Measurements from ENCODE around the gene SYCE3. TPM values are rescaled to one million over a fixed set of nuclear protein-coding genes. Genes with fewer than 3 reads are reported as not detected.

SYCE3 gene
- total and polyA plus RNA-seq, 2 donors (not counting 3 experiments of a cell fraction or from before 2014, with no cell fraction given), result not detected

DNA sequence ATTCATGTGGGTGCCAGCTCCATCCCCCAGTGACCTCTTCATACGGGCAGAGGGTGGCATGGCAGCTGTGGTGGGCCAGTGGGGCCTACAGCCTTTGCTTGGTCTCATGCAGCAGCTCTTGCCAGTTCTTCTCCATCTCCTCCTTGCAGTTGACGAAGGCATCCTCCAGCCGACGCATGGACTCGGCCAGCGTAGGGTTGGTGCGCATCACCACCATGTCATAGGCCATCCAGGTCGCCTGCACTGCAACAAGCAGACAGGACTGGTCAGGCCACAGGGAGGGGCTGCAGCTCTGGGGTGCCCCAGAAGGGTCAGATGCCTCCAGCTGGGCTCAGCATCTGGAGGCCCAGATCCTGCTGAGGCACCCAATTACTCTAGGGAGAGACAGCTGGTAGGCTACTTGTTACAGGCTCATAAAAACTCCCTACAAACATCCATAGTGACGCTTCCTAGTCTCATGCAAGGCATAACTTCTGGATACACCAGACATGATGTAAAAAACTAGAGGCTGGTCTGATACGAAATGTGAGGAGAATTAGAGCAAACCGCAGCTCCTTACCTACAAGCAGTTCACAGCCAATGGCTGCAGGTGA lies 11.5 kb downstream of the SYCE3 start:
- Histone ChIP-seq H3K79me2 (ENCODE audit: control insufficient read depth, insufficient read depth, low read length) (no peaks in the 10 kb centered on the region), H3K27ac (ENCODE audit: insufficient read depth, low read depth, low read length) (no peak overlapping the region), H3K4me1 (ENCODE audit: control insufficient read depth, extremely low read depth, insufficient read depth, low read length) (no peaks in the 10 kb centered on the region), H3K9ac (replicated peaks; ENCODE audit: extremely low read depth, insufficient read depth, low read length) (no peak overlapping the region), H4K20me1 (replicated peaks; ENCODE audit: control insufficient read depth, extremely low read depth, insufficient read depth, low read length) (no peaks in the 10 kb centered on the region), H2AFZ (ENCODE audit: low read depth, low read length) (no peak overlapping the region), H3K27me3 (ENCODE audit: control insufficient read depth in 2 of 2, insufficient read depth in 2 of 2, low read length in 2 of 2) (peaks cover 27 to 36% of the 10 kb centered on the region in 2 experiments), H3K4me2 (ENCODE audit: insufficient read depth, low read length) (no peak overlapping the region), H3K36me3 (ENCODE audit: control insufficient read depth in 2 of 2, extremely low read depth in 1 of 2, insufficient read depth in 2 of 2, low read length in 2 of 2) (no peaks in the 10 kb centered on the region), H3K9me3 (replicated peaks; ENCODE audit: control insufficient read depth, insufficient read depth, low read length) (no peaks in the 10 kb centered on the region), H3K4me3 (replicated peaks in 1 of 3; ENCODE audit: insufficient read depth in 1 of 3, low read depth in 1 of 3, low read length in 3 of 3) (no peak overlapping the region), H3K9me1 (replicated peaks; ENCODE audit: control insufficient read depth, extremely low read depth, insufficient read depth, low read length) (no peaks in the 10 kb centered on the region)
- no TSS peak for BruUV-seq (replicated peaks)
- ChIA-PET POLR2A (no interaction called here), CTCF (interaction anchor here (0.6 to 2.8 kb wide), 4 partner anchors 8 to 26 kb away, joined by 3 to 11 read pairs (median 6); partner anchors contain the start of genes SCO2 and SYCE3)
- dilution Hi-C loops (cut with MboI; ENCODE audit: extremely low pct_ligation_motif_present, low sequenced_read_pairs) (no loop called here), intact Hi-C loops (cut with micrococcal nuclease) (no loop called here)
- TF ChIP-seq EZH2 (IDR thresholded peaks at IDR 0.05; ENCODE audit: borderline replicate concordance, low read depth, low read length, severe bottlenecking), result no peak
- TF ChIP-seq GATA2 (IDR thresholded peaks at IDR 0.05; ENCODE audit: insufficient read depth, insufficient read length, low read depth, low read length), result no peak
- TF ChIP-seq POLR2AphosphoS5 (IDR thresholded peaks at IDR 0.05; ENCODE audit: insufficient read depth, low read depth, low read length), result no peak
- FAIRE-seq (no peak), DNase-seq (ENCODE audit: low read depth, low spot score) (no peak)

DNA sequence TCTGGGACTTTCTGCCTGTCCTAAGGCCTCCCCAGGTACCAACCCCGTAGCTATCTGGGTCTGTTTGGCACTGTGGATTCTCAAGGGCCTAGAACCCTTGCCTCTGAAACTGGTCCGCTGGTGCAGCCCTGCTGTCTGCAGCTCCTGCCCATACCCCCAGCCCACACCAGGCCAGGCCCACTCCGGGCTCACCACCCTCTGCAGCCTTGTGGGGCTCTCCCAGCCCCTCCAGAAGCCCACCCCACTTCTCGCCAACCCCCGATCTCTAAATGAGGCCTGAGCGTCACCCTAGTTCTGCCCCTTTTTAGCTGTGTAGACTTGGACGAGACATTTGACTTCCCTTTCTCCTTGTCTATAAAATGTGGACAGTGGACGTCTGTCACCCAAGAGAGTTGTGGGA lies 12.3 kb downstream of the SYCE3 start:
- DNase-seq (ENCODE audit: low read depth, low spot score) (no peak), FAIRE-seq (no peak)
- Histone ChIP-seq H3K27me3 (ENCODE audit: control insufficient read depth in 2 of 2, insufficient read depth in 2 of 2, low read length in 2 of 2) (peaks cover 27 to 43% of the 10 kb centered on the region in 2 experiments), H3K9me1 (replicated peaks; ENCODE audit: control insufficient read depth, extremely low read depth, insufficient read depth, low read length) (no peaks in the 10 kb centered on the region), H3K9ac (replicated peaks; ENCODE audit: extremely low read depth, insufficient read depth, low read length) (no peak overlapping the region), H4K20me1 (replicated peaks; ENCODE audit: control insufficient read depth, extremely low read depth, insufficient read depth, low read length) (no peaks in the 10 kb centered on the region), H3K27ac (ENCODE audit: insufficient read depth, low read depth, low read length) (no peak overlapping the region), H3K4me1 (ENCODE audit: control insufficient read depth, extremely low read depth, insufficient read depth, low read length) (no peaks in the 10 kb centered on the region), H2AFZ (ENCODE audit: low read depth, low read length) (no peak overlapping the region), H3K79me2 (ENCODE audit: control insufficient read depth, insufficient read depth, low read length) (no peaks in the 10 kb centered on the region), H3K4me2 (ENCODE audit: insufficient read depth, low read length) (no peak overlapping the region), H3K9me3 (replicated peaks; ENCODE audit: control insufficient read depth, insufficient read depth, low read length) (no peaks in the 10 kb centered on the region), H3K36me3 (ENCODE audit: control insufficient read depth in 2 of 2, extremely low read depth in 1 of 2, insufficient read depth in 2 of 2, low read length in 2 of 2) (no peaks in the 10 kb centered on the region), H3K4me3 (replicated peaks in 1 of 3; ENCODE audit: insufficient read depth in 1 of 3, low read depth in 1 of 3, low read length in 3 of 3) (no peak overlapping the region)
- CTCF ChIA-PET, result interaction anchor here (1.1 to 2.8 kb wide), 3 partner anchors 9 to 25 kb away, joined by 3 to 11 read pairs (median 8); partner anchors contain the start of genes SCO2 and SYCE3
- dilution Hi-C loops (cut with MboI; ENCODE audit: extremely low pct_ligation_motif_present, low sequenced_read_pairs), result no loop called here
- intact Hi-C loops (cut with micrococcal nuclease), result no loop called here
- POLR2A ChIA-PET, result no interaction called here
- no TSS peak for BruUV-seq (replicated peaks)
- TF ChIP-seq POLR2A (IDR thresholded peaks at IDR 0.05; ENCODE audit: low read depth, low read length), result no peak
- TF ChIP-seq, protein P1, sequence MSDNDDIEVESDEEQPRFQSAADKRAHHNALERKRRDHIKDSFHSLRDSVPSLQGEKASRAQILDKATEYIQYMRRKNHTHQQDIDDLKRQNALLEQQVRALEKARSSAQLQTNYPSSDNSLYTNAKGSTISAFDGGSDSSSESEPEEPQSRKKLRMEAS (IDR thresholded peaks at IDR 0.05; ENCODE audit: insufficient read depth, insufficient read length), result no peak
- TF ChIP-seq JUN (IDR thresholded peaks at IDR 0.05; ENCODE audit: borderline replicate concordance, insufficient read depth, insufficient read length, low read depth), result no peak
- TF ChIP-seq EZH2 (IDR thresholded peaks at IDR 0.05; ENCODE audit: borderline replicate concordance, low read depth, low read length, severe bottlenecking), result no peak
- no peak for TF ChIP-seq GATA2 (IDR thresholded peaks at IDR 0.05; ENCODE audit: insufficient read depth, insufficient read length, low read depth, low read length)
- no peak for TF ChIP-seq MYC (IDR thresholded peaks at IDR 0.05; ENCODE audit: low read depth, low read length)
- TF ChIP-seq, protein P2, sequence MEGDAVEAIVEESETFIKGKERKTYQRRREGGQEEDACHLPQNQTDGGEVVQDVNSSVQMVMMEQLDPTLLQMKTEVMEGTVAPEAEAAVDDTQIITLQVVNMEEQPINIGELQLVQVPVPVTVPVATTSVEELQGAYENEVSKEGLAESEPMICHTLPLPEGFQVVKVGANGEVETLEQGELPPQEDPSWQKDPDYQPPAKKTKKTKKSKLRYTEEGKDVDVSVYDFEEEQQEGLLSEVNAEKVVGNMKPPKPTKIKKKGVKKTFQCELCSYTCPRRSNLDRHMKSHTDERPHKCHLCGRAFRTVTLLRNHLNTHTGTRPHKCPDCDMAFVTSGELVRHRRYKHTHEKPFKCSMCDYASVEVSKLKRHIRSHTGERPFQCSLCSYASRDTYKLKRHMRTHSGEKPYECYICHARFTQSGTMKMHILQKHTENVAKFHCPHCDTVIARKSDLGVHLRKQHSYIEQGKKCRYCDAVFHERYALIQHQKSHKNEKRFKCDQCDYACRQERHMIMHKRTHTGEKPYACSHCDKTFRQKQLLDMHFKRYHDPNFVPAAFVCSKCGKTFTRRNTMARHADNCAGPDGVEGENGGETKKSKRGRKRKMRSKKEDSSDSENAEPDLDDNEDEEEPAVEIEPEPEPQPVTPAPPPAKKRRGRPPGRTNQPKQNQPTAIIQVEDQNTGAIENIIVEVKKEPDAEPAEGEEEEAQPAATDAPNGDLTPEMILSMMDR (IDR thresholded peaks at IDR 0.05; ENCODE audit: extremely low read depth in 1 of 2, insufficient read depth in 1 of 2, low read depth in 1 of 2, low read length in 2 of 2), result no peak
- no peak for TF ChIP-seq FOS (IDR thresholded peaks at IDR 0.05; ENCODE audit: borderline replicate concordance, insufficient read depth, low read length)
- no peak for TF ChIP-seq POLR2AphosphoS5 (IDR thresholded peaks at IDR 0.05; ENCODE audit: insufficient read depth, low read depth, low read length)
